IMR-90 (cell line): ENCODE measurements around the gene GEMIN2. TPM values are rescaled to one million over a fixed set of nuclear protein-coding genes. Genes with fewer than 3 reads are reported as not detected.
A peak's percentile ranks its signal among the peaks of the same experiment; 100 is the strongest.

Experiments used
- polyA plus RNA-seq, 3 experiments: library from polyadenylated mRNA; depleted of rRNA; stranded (reverse); fragments of >200 nt; gene quantifications; 2 replicates each; pipeline ENCODE4 v1.2.3, GENCODE V29; 2012; ENCODE audit warnings: low replicate concordance in 1 of 3
- total RNA-seq: library from RNA; depleted of rRNA; stranded (reverse); fragments of >200 nt; gene quantifications from 2 replicates; pipeline ENCODE4 v1.2.3, GENCODE V29; 2012
- TF ChIP-seq, protein P1 (sequence below): fragments of 150-350 bp; IDR thresholded peaks from 2 replicates; pipeline ENCODE4 v1.6.1; 2016; ENCODE audit warnings: low read depth, mild to moderate bottlenecking, low read length, moderate library complexity, borderline replicate concordance

GEMIN2 gene
- total and polyA plus RNA-seq, 2 of the 4 experiments (the other 2 are of a cell fraction), result 10.6 to 11.2 TPM

DNA sequence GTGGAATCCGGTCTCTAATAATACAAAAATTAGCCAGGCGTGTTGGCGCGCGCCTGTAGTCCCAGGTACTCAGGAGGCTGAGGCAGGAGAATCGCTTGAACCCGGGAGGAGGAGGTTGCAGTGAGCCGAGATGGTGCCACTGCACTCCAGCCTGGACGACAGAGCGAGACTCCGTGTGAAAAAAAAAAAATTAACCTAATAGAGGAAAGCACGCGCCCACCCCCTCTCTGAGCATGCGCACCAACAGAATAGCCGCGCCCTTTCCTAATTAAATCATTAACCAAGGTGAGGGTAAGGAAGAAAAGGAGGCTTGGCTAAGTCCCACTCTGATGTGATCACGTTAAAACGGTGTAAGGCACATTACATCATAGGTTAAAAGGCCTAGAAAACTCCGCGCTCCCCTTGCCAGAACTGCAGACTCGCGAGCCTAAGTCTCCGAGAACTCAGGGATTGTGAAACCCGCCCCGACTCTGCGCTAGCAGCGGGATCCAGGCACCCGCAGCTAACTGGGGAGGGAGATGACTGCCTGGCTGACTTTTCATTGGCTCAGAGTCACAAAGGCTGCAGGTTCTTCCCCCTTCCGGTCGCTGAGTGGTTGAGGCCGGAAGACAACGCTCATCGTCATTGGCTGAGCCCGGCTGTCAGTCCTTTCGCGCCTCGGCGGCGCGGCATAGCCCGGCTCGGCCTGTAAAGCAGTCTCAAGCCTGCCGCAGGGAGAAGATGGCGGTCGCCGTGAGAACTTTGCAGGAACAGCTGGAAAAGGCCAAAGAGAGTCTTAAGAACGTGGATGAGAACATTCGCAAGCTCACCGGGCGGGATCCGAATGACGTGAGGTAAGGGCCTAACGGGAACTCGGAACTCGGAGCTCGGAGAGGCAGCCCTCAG, 60.7 kb downstream of the GEMIN2 start, which contains the start of gene PNN (continued):
- TF ChIP-seq, protein P1, sequence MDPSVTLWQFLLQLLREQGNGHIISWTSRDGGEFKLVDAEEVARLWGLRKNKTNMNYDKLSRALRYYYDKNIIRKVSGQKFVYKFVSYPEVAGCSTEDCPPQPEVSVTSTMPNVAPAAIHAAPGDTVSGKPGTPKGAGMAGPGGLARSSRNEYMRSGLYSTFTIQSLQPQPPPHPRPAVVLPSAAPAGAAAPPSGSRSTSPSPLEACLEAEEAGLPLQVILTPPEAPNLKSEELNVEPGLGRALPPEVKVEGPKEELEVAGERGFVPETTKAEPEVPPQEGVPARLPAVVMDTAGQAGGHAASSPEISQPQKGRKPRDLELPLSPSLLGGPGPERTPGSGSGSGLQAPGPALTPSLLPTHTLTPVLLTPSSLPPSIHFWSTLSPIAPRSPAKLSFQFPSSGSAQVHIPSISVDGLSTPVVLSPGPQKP, result peak; percentile 84; the same call in 1 of the 2 replicates
